Measurements from ENCODE around the gene MYO7A. TPM values are rescaled to one million over a fixed set of nuclear protein-coding genes. Genes with fewer than 3 reads are reported as not detected.
A peak's percentile ranks its signal among the peaks of the same experiment; 100 is the strongest.
"Not testable (repeated sequence)": the region's sequence is repeated elsewhere in the genome, so short reads cannot be mapped to it uniquely, and the experiment has no call there.

MYO7A gene
- total RNA-seq, 1 donor from 2014 or later: 21.0 TPM

DNA sequence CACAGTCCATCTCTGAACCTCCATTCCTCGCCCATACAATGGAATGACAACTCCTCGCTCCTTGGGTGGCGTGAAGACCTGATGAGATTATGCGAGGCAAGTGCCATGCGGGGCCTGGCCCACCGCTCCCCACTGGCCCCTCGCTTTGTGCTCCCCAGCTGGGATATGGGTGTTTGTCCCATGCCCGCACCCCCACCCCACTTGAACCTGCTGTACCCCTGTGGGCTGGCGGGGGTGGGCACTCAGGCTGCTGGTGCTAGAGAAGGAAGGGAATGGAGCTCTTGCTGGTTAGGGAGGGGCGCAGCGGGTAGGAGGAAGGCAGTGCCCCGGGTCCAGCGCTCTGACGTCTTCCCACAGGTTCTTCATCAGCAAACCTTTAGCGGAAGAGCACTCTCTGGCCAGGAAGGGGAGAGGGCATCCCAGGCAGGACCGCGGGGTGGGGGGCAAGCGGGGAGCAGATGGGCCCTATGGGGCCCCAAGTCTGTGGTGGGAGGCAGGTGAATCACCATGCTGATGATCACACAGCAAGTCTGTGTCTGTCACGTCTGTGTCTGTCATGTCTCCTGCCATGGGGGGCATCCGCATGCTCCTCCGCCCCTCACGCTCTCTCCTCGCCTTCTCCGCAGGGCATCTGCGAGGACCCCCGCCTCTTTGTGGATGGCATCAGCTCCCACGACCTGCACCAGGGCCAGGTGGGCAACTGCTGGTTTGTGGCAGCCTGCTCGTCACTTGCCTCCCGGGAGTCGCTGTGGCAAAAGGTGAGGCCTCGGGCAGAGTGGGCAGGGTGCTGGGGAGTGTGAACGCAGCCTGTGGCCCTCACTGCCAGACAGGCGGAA, 34.8 kb upstream of the MYO7A start:
- DNase-seq (ENCODE audit: low spot score): no peak

- no peak for DNase-seq (ENCODE audit: low spot score)
Observed at GRCh38 chr11:77093987-77094840, 33.8 kb upstream of the MYO7A start.

DNA sequence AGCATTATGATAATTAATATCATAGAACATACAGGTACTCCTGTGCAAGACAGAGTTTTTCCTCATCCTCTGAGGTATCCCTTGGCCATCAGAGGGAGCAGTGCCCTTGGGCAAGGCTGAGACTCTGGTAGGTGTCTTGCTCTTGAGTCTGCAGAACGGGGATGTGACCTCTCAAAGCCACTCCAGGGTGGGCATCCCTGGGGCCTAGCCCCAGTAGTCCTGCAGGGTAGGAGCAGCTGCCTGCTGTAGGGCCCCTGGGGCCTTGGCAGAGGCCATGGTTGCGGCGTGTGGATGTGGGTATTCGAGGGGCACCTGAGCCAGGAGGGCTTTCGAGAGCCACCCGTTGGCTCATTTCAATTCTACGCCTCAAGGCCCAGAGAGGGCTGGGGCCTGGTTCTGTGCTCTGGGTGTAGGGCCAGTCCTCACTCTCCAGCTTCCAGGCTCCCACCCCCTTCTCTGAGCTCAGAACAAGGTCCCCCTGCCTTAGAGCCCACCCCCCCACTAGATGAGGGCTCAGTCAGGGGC, 33.1 kb upstream of the MYO7A start:
- DNase-seq (ENCODE audit: low spot score): no peak

- DNase-seq (ENCODE audit: low spot score): peak; percentile 80
Observed at GRCh38 chr11:77095551-77096490, 32.2 kb upstream of the MYO7A start.

DNA sequence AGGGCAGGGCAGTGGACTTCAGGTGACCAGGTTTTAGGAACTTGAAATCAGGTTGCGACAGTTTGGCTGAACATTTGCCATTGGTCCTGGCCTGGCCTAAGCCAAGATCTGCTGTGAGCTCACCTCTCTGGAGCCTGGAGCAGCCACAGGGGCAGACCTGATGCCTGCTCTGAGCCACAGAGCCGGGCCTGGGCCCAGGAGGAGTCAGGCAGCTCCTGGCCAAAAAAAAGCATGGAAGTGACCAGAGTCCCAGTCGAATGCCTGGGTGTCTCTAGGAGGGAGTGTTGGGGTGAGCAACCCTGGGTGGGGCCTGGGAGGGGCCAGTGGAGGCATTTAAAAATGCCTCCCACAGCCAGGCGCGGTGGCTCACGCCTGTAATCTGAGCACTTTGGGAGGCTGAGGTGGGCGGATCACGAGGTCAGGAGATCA, 31.4 kb upstream of the MYO7A start:
- DNase-seq (ENCODE audit: low spot score): no peak

DNA sequence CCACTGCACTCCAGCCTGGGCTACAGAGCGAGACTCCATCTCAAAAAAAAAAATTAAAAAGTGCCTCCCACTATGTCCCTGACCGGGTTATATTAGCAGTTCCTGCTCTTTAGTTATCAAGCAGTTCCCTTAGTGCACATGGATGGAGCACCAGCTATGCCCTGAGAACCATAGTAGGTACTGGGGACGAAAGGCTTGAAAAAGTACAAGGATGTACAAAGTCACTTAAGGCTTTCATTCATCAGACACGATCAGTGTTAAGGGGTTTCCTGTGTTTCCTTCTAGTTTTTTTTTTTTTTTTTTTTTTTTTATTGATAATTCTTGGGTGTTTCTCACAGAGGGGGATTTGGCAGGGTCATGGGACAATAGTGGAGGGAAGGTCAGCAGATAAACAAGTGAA, 30.9 kb upstream of the MYO7A start:
- not testable (repeated sequence) for DNase-seq (ENCODE audit: low spot score)

GRCh38 chr11:77100166-77101042, 27.6 kb upstream of the MYO7A start:
- DNase-seq (ENCODE audit: low spot score): no peak

GRCh38 chr11:77101043-77101537, 27.0 kb upstream of the MYO7A start:
- no peak for DNase-seq (ENCODE audit: low spot score)

DNA sequence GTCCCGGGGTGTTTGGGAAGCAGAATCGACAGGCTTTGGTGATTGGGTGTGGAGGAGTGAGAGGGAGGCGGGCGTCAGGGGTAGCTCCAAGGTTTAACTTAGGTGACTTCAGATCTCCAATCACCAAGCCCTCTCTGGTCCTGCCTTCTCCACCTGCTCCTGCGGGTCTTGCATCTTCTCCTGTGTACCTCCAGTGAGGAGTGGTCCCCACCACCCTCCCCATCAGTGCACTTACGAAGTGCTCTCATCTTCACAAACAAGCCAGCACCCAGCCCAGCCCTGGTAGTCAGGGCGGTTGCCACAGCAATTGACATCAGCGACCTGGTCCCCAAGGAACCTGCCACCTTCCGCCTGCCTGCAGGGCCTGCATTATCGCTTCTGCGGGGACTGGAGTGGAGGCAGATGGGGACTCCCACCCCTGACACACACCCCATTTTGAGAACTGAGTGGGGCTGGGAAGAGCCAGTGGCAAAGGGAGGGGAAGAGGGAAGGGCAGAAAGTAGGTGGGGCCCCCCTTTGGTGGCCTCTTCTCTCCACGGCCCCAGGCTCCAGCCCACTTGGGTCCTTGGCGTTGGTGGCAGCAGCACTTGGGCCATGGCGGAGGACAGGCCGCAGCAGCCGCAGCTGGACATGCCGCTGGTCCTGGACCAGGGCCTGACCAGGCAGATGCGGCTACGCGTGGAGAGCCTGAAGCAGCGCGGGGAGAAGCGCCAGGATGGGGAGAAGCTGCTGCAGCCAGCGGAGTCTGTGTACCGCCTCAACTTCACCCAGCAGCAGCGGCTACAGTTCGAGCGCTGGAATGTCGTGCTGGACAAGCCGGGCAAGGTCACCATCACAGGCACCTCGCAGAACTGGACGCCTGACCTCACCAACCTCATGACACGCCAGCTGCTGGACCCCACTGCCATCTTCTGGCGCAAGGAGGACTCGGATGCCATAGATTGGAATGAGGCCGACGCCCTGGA, 25.5 kb upstream of the MYO7A start, which contains the start of gene OMP:
Gene OMP, plus strand, starts transcription at position 595 of the 965 bp plus-strand sequence. Its CDS starts 0 bp downstream, at position 595.
- no peak for DNase-seq (ENCODE audit: low spot score)

DNA sequence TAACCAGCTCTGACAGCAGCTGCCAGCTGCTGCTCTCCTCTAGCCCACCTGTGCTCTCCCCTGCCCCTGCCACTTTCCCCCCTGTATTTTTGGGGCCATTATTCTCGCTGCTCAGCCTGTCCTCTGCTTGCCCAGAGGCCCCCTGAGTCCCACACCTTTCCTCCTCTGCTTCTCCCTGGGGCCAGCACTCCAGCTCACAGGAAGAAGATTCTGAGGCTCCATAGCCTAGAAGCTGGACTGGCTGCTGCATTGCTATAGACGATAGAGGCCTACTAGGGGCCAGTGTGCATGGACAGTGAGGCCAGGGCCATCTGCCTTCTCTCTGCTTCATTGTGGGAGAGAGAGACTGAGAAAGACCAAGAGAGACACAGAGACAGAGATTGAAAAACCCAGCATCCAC, 24.7 kb upstream of the MYO7A start:
- DNase-seq (ENCODE audit: low spot score): no peak

DNA sequence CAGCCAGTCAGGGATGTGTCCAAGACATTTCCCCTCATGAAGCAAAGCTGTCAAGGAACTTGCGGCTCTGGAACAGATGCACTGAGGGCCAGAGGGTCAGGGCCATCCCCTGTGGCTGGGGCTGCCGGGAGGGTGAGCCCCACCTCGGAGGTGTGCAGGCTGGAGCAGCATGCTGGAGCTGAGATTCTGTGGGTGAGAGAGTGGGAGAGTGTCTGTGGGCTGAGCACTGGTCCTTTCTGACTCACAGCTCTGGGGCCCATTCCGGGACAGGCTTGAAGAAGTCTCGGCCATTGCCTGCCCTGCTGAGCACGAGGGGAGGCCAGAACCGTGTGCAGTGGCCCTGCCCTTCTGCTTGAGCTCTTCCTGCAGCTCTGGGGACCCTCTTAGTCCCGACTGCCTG, 23.3 kb upstream of the MYO7A start:
- DNase-seq (ENCODE audit: low spot score): no peak

DNA sequence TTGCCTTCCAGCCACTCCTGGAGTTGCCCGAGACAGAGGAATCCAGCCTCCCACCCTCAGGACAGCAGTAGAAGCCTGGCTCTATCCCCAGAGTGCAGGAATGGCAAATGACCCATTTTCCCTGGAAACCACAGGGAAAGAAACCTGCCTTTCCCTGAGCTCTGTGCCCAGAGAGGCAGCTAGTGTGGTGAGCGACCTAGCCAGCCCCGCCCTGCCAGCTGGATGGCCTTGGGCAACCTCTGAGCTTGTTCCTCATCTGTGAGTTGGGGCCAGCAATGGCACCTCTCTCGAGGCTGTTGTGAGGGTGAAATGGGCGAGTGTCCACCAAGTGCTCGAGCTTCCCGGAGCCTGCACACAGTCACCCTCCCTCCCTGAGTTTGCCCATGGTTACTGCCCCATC, 21.7 kb upstream of the MYO7A start:
- DNase-seq (ENCODE audit: low spot score): no peak

GRCh38 chr11:77106759-77107158, 21.3 kb upstream of the MYO7A start:
- no peak for DNase-seq (ENCODE audit: low spot score)

DNA sequence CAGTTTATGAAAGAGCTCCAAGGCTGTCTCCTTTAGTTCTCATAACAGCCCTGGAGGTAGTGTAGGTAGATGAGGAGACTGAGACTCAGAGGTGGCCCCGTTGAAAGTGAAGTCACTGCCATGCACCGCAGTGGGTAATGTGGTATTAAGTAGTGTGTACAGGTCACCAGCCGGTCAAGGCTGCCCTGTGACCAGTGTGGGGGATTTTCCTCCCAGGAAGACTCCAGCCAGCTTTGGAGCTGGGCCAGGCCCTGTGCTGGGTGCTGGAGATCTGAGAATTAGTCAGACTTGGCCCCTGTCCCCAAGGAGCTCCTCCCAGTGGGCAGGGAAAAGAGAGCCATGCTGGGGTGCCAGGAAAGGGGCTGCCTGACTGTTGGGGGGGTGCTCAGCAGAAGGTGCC, 20.1 kb upstream of the MYO7A start:
- DNase-seq (ENCODE audit: low spot score): peak; percentile 88

DNA sequence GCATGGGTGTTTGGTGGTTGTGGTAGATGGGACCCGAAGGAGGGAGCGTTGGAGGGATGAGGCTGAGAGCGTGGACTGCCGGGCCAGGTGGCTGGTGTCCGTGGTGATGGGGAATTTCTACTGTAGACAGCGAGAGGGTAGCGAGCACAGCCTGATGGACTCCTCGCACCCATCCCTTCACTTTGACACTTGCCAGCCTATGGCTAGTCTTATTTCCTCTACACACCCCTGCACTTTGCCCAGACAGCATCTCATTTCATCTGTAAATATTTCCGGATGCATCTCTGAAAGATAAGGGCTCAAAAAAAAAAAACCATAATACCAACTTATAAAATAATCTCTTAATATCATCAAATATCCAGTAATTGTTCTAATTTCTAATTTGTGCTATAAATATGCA, 19.6 kb upstream of the MYO7A start:
- DNase-seq (ENCODE audit: low spot score): no peak

DNA sequence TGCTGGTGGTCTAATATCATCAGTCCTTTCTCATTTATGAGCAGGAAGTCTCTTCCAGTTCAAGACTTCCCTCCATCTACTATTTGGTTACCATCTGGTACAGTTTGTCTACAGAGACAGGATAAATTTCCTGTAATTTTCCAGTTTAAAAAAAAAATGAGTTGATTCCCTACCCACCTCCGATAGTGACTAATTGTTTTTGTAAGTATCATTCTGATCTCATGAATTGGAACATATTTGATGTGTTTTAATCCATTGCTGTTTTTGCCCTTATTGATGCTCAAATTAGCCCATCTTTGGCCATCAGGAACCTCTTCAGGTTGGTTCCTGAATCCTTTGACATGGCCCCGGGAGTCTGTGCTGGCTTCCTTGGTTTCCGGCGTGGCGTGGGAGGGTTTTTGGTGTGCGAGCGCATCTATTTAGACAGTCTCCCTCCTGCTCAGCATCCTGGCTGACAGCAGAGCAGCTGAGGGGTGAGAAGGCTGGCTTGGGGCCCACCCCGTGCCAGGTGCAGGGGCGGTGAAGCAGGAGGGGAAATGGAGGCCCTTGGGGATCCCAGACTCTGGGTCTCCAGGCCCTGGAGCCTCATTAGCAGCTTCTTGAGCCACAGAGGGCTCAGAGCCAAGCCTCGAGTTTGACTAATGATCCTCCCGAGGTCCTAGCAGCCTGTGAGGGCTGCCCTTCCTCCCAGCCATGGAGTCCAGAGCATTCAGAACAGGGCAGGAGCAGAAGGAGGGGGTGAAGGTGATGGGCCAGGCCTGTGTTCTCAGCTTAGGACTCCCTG, 18.6 kb upstream of the MYO7A start:
- no peak for DNase-seq (ENCODE audit: low spot score)

DNA sequence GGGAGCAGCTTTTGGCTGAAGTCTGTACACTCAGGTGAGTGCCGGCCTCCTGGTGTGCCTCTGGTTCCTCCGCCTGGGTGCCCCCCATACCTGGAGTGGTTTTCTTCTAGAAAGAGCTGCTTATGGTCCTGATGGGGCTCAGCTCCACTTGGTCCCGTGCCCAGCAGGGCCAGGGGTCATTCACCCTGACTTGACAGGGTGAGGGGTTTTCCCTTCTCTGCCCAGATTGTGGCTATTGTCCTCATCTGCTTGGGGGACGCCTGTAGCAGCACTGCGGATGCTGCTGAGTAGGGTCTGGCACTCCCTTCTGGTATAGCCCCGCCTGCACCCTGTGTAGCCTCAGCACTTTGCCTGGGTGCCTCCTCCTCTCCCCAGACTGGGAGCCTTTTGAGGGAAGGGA, 17.2 kb upstream of the MYO7A start:
- no peak for DNase-seq (ENCODE audit: low spot score)

GRCh38 chr11:77111277-77111676, 16.8 kb upstream of the MYO7A start:
- no peak for DNase-seq (ENCODE audit: low spot score)

Measured in mucosa of gallbladder (tissue), 1 donor.